G401.6 (cell line): Measurements from ENCODE around the gene FAM24B.
"Not testable (repeated sequence)": the region's sequence is repeated elsewhere in the genome, so short reads cannot be mapped to it uniquely, and the experiment has no call there.

Source experiments
- FAIRE-seq: peaks from 2 replicates; lab custom pipeline; 2012; peaks lifted over from hg19 to GRCh38; lab: Jason Lieb, UNC

Gene FAM24B

GRCh38 chr10:122858042-122858441, 21.3 kb downstream of the FAM24B start:
- FAIRE-seq = not testable (repeated sequence)

- no peak for FAIRE-seq
These were observed 22.5 kb downstream of the FAM24B start for GRCh38 chr10:122856902-122857301.

- no peak for FAIRE-seq
These were observed 23.6 kb downstream of the FAM24B start for GRCh38 chr10:122855745-122856144.

GRCh38 chr10:122854648-122855047, 24.7 kb downstream of the FAM24B start:
- FAIRE-seq = no peak

- no peak for FAIRE-seq
These were observed 25.6 kb downstream of the FAM24B start for GRCh38 chr10:122853665-122854313.

- FAIRE-seq = no peak
These were observed 27.1 kb downstream of the FAM24B start for GRCh38 chr10:122852261-122852660.

GRCh38 chr10:122850705-122851640, 28.4 kb downstream of the FAM24B start:
- no peak for FAIRE-seq

GRCh38 chr10:122849900-122850605, 29.3 kb downstream of the FAM24B start:
- FAIRE-seq = no peak

GRCh38 chr10:122849090-122849489, 30.3 kb downstream of the FAM24B start:
- no peak for FAIRE-seq

- no peak for FAIRE-seq
These were observed 31.4 kb downstream of the FAM24B start for GRCh38 chr10:122847782-122848604.

- no peak for FAIRE-seq
These were observed 33.5 kb downstream of the FAM24B start, which contains the start of gene CUZD1 for GRCh38 chr10:122845783-122846332. TSS of gene CUZD1 (minus strand) at chr10:122845857. CDS start at chr10:122845843, 14 bp downstream.

GRCh38 chr10:122844146-122844545, 35.2 kb downstream of the FAM24B start:
- FAIRE-seq = no peak

GRCh38 chr10:122841569-122841968, 37.8 kb downstream of the FAM24B start:
- FAIRE-seq = no peak

- FAIRE-seq = no peak
These were observed 39.9 kb downstream of the FAM24B start for GRCh38 chr10:122839505-122839904.

- FAIRE-seq = no peak
These were observed 40.5 kb downstream of the FAM24B start for GRCh38 chr10:122838880-122839279.

- FAIRE-seq = no peak
These were observed 43.5 kb downstream of the FAM24B start for GRCh38 chr10:122835908-122836307.

GRCh38 chr10:122830965-122831353, 48.4 kb downstream of the FAM24B start:
- no peak for FAIRE-seq

GRCh38 chr10:122830273-122830964, 49.0 kb downstream of the FAM24B start:
- FAIRE-seq = no peak

GRCh38 chr10:122829454-122829853, 49.9 kb downstream of the FAM24B start:
- no peak for FAIRE-seq

- no peak for FAIRE-seq
These were observed 50.6 kb downstream of the FAM24B start for GRCh38 chr10:122828716-122829255.

GRCh38 chr10:122827302-122827701, 52.1 kb downstream of the FAM24B start:
- FAIRE-seq = no peak
